GM19193 (cell line): Measurements from ENCODE around the gene BMPR1B.

Experiments
- POLR2A ChIP-seq: IDR thresholded peaks from 4 replicates; pipeline ENCODE4 v1.6.1; 2011; ENCODE audit not compliant: insufficient read depth, insufficient read length; ENCODE audit errors: extremely low read depth

Gene BMPR1B

GRCh38 chr4:95118497-95118896 is 360.7 kb downstream of the BMPR1B start:
- no peak for TF ChIP-seq POLR2A

- no peak for TF ChIP-seq POLR2A
Observed at GRCh38 chr4:95120456-95120855, 362.7 kb downstream of the BMPR1B start.

GRCh38 chr4:95122001-95122400 is 364.2 kb downstream of the BMPR1B start:
- no peak for TF ChIP-seq POLR2A

- no peak for TF ChIP-seq POLR2A
Observed at GRCh38 chr4:95124906-95125504, 367.2 kb downstream of the BMPR1B start.

GRCh38 chr4:95129031-95129430 is 371.3 kb downstream of the BMPR1B start:
- TF ChIP-seq POLR2A, result no peak

- TF ChIP-seq POLR2A, result no peak
Observed at GRCh38 chr4:95129821-95130311, 372.1 kb downstream of the BMPR1B start.

GRCh38 chr4:95141361-95141760 is 383.6 kb downstream of the BMPR1B start:
- no peak for TF ChIP-seq POLR2A

- TF ChIP-seq POLR2A, result no peak
Observed at GRCh38 chr4:95142932-95143331, 385.2 kb downstream of the BMPR1B start.

GRCh38 chr4:95151255-95151654 is 393.5 kb downstream of the BMPR1B start:
- no peak for TF ChIP-seq POLR2A

GRCh38 chr4:95153182-95153581 is 395.4 kb downstream of the BMPR1B start:
- no peak for TF ChIP-seq POLR2A

- no peak for TF ChIP-seq POLR2A
Observed at GRCh38 chr4:95155759-95156451, 398.1 kb downstream of the BMPR1B start.

- TF ChIP-seq POLR2A, result no peak
Observed at GRCh38 chr4:95156452-95156765, 398.7 kb downstream of the BMPR1B start.

- TF ChIP-seq POLR2A, result no peak
Observed at GRCh38 chr4:95157596-95157995, 399.8 kb downstream of the BMPR1B start.

GRCh38 chr4:95158045-95158444 is 400.3 kb downstream of the BMPR1B start:
- no peak for TF ChIP-seq POLR2A

- TF ChIP-seq POLR2A, result no peak
Observed at GRCh38 chr4:95158626-95159025, 400.9 kb downstream of the BMPR1B start.

GRCh38 chr4:95159384-95159783 is 401.6 kb downstream of the BMPR1B start:
- TF ChIP-seq POLR2A, result no peak

- TF ChIP-seq POLR2A, result no peak
Observed at GRCh38 chr4:95161781-95162469, 404.2 kb downstream of the BMPR1B start.

GRCh38 chr4:95162867-95163266 is 405.1 kb downstream of the BMPR1B start:
- no peak for TF ChIP-seq POLR2A
